ENCODE measurements around the gene PCDHGA1. TPM values are rescaled to one million over a fixed set of nuclear protein-coding genes. Genes with fewer than 3 reads are reported as not detected.
A peak's percentile ranks its signal among the peaks of the same experiment; 100 is the strongest.

PCDHGA1 gene
- total and polyA plus RNA-seq, 9 of the 15 experiments (the other 6 are each of a cell fraction or from before 2014, with no cell fraction given) = 0.05 to 0.26 (median 0.18) TPM; not detected in 2

DNA sequence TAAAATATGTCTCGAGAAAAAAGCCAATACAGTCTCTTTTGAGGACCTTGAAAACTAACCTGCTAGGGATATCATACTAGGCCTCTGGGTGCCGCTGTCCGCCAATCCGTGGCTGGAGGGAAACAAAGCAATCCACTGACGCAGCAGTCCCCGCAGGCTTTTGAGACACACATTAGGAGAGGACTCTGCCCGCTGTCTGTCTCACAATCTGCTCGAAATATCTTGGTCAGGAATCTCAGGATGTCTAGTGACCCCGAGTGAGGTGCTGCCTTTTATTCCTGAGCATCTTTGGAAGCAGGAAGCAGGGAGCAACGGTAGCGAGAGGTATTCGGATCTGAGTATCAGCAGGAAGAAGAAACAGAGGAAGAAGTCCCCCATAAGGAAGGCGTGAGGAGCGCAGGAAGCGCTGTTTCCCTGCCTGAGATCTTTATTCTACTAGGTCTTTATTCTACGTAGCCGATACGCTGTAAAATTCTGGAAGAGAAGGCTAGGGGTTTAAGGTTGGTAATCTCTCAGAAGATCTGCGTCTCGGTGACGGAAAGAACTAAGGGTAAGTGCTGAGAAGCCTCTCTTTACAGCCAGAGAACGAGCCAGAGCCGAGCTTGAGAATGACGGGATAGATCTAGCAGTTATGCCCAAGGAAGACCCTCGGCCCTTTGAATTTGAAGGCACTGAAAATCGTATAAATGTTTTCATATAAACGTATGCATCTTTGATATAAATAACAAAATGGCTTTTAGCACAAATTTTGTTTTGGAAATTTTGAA, 4.0 kb upstream of the PCDHGA1 start (continued):
- no peak for TF ChIP-seq SMAD4 (CRISPR knock-in tag; conservative IDR thresholded peaks at IDR 0.05)
- no peak for TF ChIP-seq ZBTB1 (CRISPR knock-in tag; IDR thresholded peaks at IDR 0.05; ENCODE audit: borderline replicate concordance, low read depth)
- TF ChIP-seq TCFL5 (CRISPR knock-in tag; conservative IDR thresholded peaks at IDR 0.05) = no peak
- TF ChIP-seq SNIP1 (IDR thresholded peaks at IDR 0.05; ENCODE audit: low read depth) = no peak
- peak; percentile 21; the same call in 1 of the 2 replicates for TF ChIP-seq MTA1 (IDR thresholded peaks at IDR 0.05; ENCODE audit: borderline replicate concordance)
- TF ChIP-seq, protein P1, sequence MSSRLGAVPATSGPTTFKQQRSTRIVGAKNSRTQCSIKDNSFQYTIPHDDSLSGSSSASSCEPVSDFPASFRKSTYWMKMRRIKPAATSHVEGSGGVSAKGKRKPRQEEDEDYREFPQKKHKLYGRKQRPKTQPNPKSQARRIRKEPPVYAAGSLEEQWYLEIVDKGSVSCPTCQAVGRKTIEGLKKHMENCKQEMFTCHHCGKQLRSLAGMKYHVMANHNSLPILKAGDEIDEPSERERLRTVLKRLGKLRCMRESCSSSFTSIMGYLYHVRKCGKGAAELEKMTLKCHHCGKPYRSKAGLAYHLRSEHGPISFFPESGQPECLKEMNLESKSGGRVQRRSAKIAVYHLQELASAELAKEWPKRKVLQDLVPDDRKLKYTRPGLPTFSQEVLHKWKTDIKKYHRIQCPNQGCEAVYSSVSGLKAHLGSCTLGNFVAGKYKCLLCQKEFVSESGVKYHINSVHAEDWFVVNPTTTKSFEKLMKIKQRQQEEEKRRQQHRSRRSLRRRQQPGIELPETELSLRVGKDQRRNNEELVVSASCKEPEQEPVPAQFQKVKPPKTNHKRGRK (tag; IDR thresholded peaks at IDR 0.05) = no peak
- TF ChIP-seq ZNF133 (CRISPR knock-in tag; IDR thresholded peaks at IDR 0.05) = no peak
- peak; percentile 43; the same call in 1 of the 2 replicates for TF ChIP-seq EP400 (IDR thresholded peaks at IDR 0.05)
- TF ChIP-seq ZNF696 (CRISPR knock-in tag; conservative IDR thresholded peaks at IDR 0.05) = no peak
- TF ChIP-seq MAFG (tag; conservative IDR thresholded peaks at IDR 0.05) = peak; percentile 50; the same call in 1 of the 2 replicates
- TF ChIP-seq ZNF282 (CRISPR knock-in tag; IDR thresholded peaks at IDR 0.05) = no peak
- TF ChIP-seq HNRNPK (IDR thresholded peaks at IDR 0.05; ENCODE audit: low read depth, low read length, poor library complexity, severe bottlenecking) = no peak
- TF ChIP-seq LCOR (CRISPR knock-in tag; IDR thresholded peaks at IDR 0.05) = no peak
- TF ChIP-seq RBM25 (IDR thresholded peaks at IDR 0.05; ENCODE audit: low read depth, low read length, severe bottlenecking) = no peak
- TF ChIP-seq, protein P2, sequence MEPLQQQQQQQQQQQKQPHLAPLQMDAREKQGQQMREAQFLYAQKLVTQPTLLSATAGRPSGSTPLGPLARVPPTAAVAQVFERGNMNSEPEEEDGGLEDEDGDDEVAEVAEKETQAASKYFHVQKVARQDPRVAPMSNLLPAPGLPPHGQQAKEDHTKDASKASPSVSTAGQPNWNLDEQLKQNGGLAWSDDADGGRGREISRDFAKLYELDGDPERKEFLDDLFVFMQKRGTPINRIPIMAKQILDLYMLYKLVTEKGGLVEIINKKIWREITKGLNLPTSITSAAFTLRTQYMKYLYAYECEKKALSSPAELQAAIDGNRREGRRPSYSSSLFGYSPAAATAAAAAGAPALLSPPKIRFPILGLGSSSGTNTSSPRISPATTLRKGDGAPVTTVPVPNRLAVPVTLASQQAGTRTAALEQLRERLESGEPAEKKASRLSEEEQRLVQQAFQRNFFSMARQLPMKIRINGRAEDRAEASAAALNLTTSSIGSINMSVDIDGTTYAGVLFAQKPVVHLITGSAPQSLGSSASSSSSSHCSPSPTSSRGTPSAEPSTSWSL (CRISPR knock-in tag; IDR thresholded peaks at IDR 0.05; ENCODE audit: borderline replicate concordance) = no peak
- TF ChIP-seq ZNF274 (IDR thresholded peaks at IDR 0.05; ENCODE audit: borderline replicate concordance, low read depth, low read length) = no peak
- TF ChIP-seq CCAR2 (IDR thresholded peaks at IDR 0.05; ENCODE audit: low read depth, low read length) = no peak
- TF ChIP-seq BCOR (IDR thresholded peaks at IDR 0.05) = no peak; the same call in 1 of the 2 replicates
- TF ChIP-seq ZNF140 (CRISPR knock-in tag; IDR thresholded peaks at IDR 0.05) = no peak
- no peak for TF ChIP-seq GATAD2B (IDR thresholded peaks at IDR 0.05; ENCODE audit: borderline replicate concordance)
- no peak for TF ChIP-seq FOS (IDR thresholded peaks at IDR 0.05; ENCODE audit: extremely low read depth, insufficient read length)
- TF ChIP-seq ARID1B (IDR thresholded peaks at IDR 0.05) = no peak; the same call in 1 of the 2 replicates
- no peak for TF ChIP-seq YBX1 (IDR thresholded peaks at IDR 0.05)
- TF ChIP-seq ZNF217 (CRISPR knock-in tag; IDR thresholded peaks at IDR 0.05) = no peak
- TF ChIP-seq ZNF699 (CRISPR knock-in tag; IDR thresholded peaks at IDR 0.05; ENCODE audit: insufficient replicate concordance) = no peak
- TF ChIP-seq RBM22 (IDR thresholded peaks at IDR 0.05; ENCODE audit: low read depth, low read length, poor library complexity, severe bottlenecking) = no peak
- no peak for TF ChIP-seq ZZZ3 (IDR thresholded peaks at IDR 0.05)
- TF ChIP-seq ZEB2 (IDR thresholded peaks at IDR 0.05) = no peak
- no peak for TF ChIP-seq TAF9B (IDR thresholded peaks at IDR 0.05; ENCODE audit: partially characterized antibody)

Measured in K562 (cell line).